Endothelial cell of umbilical vein (primary cell): ENCODE results near the gene OR1I1. TPM values are rescaled to one million over a fixed set of nuclear protein-coding genes. Genes with fewer than 3 reads are reported as not detected.

ENCODE experiments used
- BruUV-seq: library from RNA; stranded (reverse); fragments of 400-500 nt; replicated peaks from 2 replicates; lab custom pipeline; 2021; lab: Mats Ljungman, UMichigan
- CTCF ChIA-PET: fragments of 300-600, 350-600 bp; sonication (Branson Sonifier 250); formaldehyde crosslinking; loops from one replicate; lab custom pipeline; 2021; ENCODE audit warnings: antibody characterized with exemption, inconsistent platforms; lab: Charles Lee
- POLR2A ChIA-PET: fragments of 300-600, 350-600 bp; sonication (Branson Sonifier 250); formaldehyde crosslinking; loops from one replicate; lab custom pipeline; 2021; ENCODE audit warnings: antibody characterized with exemption, inconsistent platforms; lab: Charles Lee
- DNase-seq: peaks from one replicate; pipeline ENCODE4 v3.0.0-alpha.2; 2011; ENCODE audit warnings: low read depth, low spot score
- FAIRE-seq: peaks from 2 replicates; lab custom pipeline; 2011; peaks lifted over from hg19 to GRCh38; lab: Jason Lieb, UNC
- H2AFZ ChIP-seq: 2 replicates; pipeline ENCODE4 v1.6.0; 2012; ENCODE audit warnings: low read depth, low read length, control low read depth, inconsistent platforms
- H3K27ac ChIP-seq: 2 replicates; pipeline ENCODE4 v1.5.1; 2011; ENCODE audit warnings: low read depth, mild to moderate bottlenecking, control low read depth, low read length, moderate library complexity; ENCODE audit not compliant: insufficient read depth
- H3K27me3 ChIP-seq, 2 experiments: 2 replicates each; pipeline versions ENCODE4 v1.6.0 to v1.6.1; 2011; ENCODE audit warnings: low read length in 2 of 2, mixed read lengths in 1 of 2; ENCODE audit not compliant: control insufficient read depth in 2 of 2, insufficient read depth in 2 of 2
- H3K36me3 ChIP-seq, 2 experiments: 2 replicates in 1 of 2; 3 replicates in 1 of 2; pipeline ENCODE4 v1.5.1; 2011; ENCODE audit warnings: low read length in 2 of 2, mild to moderate bottlenecking in 1 of 2, moderate library complexity in 1 of 2; ENCODE audit not compliant: control insufficient read depth in 2 of 2, insufficient read depth in 2 of 2; ENCODE audit errors: extremely low read depth in 1 of 2
- H3K4me1 ChIP-seq: 3 replicates; pipeline ENCODE4 v1.5.1; 2011; ENCODE audit warnings: mild to moderate bottlenecking, low read length; ENCODE audit not compliant: control insufficient read depth, insufficient read depth; ENCODE audit errors: extremely low read depth
- H3K4me2 ChIP-seq: 2 replicates; pipeline ENCODE4 v1.6.1; 2011; ENCODE audit warnings: low read length, control low read depth, mixed read lengths; ENCODE audit not compliant: insufficient read depth
- H3K4me3 ChIP-seq, 3 experiments: fragments of 200-600 bp in 1 of 3; sonication (generic), shearing (Covaris generic) in 1 of 3; replicated peaks in 1 of 3; 2 replicates each; pipeline ENCODE4 v1.5.1; 2011 to 2016; ENCODE audit warnings: control low read depth in 3 of 3, low read length in 3 of 3, mild to moderate bottlenecking in 2 of 3, inconsistent platforms in 1 of 3, low read depth in 1 of 3, moderate library complexity in 1 of 3; ENCODE audit not compliant: insufficient read depth in 1 of 3
- H3K79me2 ChIP-seq: 2 replicates; pipeline ENCODE4 v1.6.0; 2012; ENCODE audit warnings: low read length, inconsistent platforms; ENCODE audit not compliant: control insufficient read depth, insufficient read depth
- H3K9ac ChIP-seq: replicated peaks from 2 replicates; pipeline ENCODE3; 2011; ENCODE audit warnings: low read length, control low read depth; ENCODE audit not compliant: insufficient read depth; ENCODE audit errors: extremely low read depth
- H3K9me1 ChIP-seq: replicated peaks from 3 replicates; pipeline ENCODE4 v1.6.0; 2011; ENCODE audit warnings: mild to moderate bottlenecking, low read length; ENCODE audit not compliant: control insufficient read depth, insufficient read depth; ENCODE audit errors: extremely low read depth
- H3K9me3 ChIP-seq: replicated peaks from 2 replicates; pipeline ENCODE4 v1.5.1; 2012; ENCODE audit warnings: low read length, inconsistent platforms; ENCODE audit not compliant: control insufficient read depth, insufficient read depth
- H4K20me1 ChIP-seq: replicated peaks from 2 replicates; pipeline ENCODE3; 2011; ENCODE audit warnings: mild to moderate bottlenecking, low read length; ENCODE audit not compliant: control insufficient read depth, insufficient read depth; ENCODE audit errors: extremely low read depth
- CTCF ChIP-seq, 2 donors: IDR thresholded peaks; 1 replicate in 1 of 2; 2 replicates in 1 of 2; pipeline ENCODE4 v1.5.1; 2011; ENCODE audit warnings: low read length in 2 of 2, mild to moderate bottlenecking in 2 of 2, moderate library complexity in 2 of 2, control low read depth in 1 of 2, inconsistent platforms in 1 of 2, low read depth in 1 of 2; ENCODE audit not compliant: insufficient read depth in 1 of 2; ENCODE audit errors: extremely low read depth in 1 of 2
- EZH2 ChIP-seq: IDR thresholded peaks from 2 replicates; pipeline ENCODE4 v1.6.1; 2012; ENCODE audit warnings: borderline replicate concordance, low read depth, mild to moderate bottlenecking, moderate library complexity, low read length, inconsistent platforms; ENCODE audit not compliant: severe bottlenecking
- FOS ChIP-seq: IDR thresholded peaks from 2 replicates; pipeline ENCODE4 v1.6.1; 2011; ENCODE audit warnings: mild to moderate bottlenecking, low read length, moderate library complexity, borderline replicate concordance; ENCODE audit not compliant: insufficient read depth
- GATA2 ChIP-seq: IDR thresholded peaks from 2 replicates; pipeline ENCODE4 v1.7.0; 2011; ENCODE audit warnings: low read depth, mild to moderate bottlenecking, moderate library complexity, mixed read lengths, low read length; ENCODE audit not compliant: insufficient read length, insufficient read depth
- JUN ChIP-seq: IDR thresholded peaks from 2 replicates; pipeline ENCODE4 v1.6.1; 2011; ENCODE audit warnings: borderline replicate concordance, low read depth; ENCODE audit not compliant: insufficient read length, insufficient read depth
- MAX ChIP-seq: IDR thresholded peaks from 2 replicates; pipeline ENCODE4 v1.6.1; 2011; ENCODE audit not compliant: insufficient read depth, insufficient read length
- MYC ChIP-seq: IDR thresholded peaks from one replicate; pipeline ENCODE4 v1.6.1; 2011; ENCODE audit warnings: mild to moderate bottlenecking, low read depth, low read length
- POLR2A ChIP-seq: IDR thresholded peaks from 2 replicates; pipeline ENCODE4 v1.6.1; 2012; ENCODE audit warnings: low read depth, mild to moderate bottlenecking, control low read depth, low read length
- POLR2AphosphoS5 ChIP-seq: IDR thresholded peaks from 2 replicates; pipeline ENCODE4 v1.6.1; 2012; ENCODE audit warnings: low read depth, mild to moderate bottlenecking, control low read depth, low read length, moderate library complexity; ENCODE audit not compliant: insufficient read depth
- dilution Hi-C: fragments of 300-500 bp; cut with MboI; formaldehyde crosslinking; loops from one replicate; pipeline ENCODE4 v1.15.0; 2019; ENCODE audit warnings: low sequenced_read_pairs; ENCODE audit not compliant: extremely low pct_ligation_motif_present
- intact Hi-C: fragments of 100-400 bp; cut with micrococcal nuclease; formaldehyde crosslinking; loops from one replicate; pipeline ENCODE4 v1.10.0; 2022
- polyA plus RNA-seq, 4 experiments: library from polyadenylated mRNA; depleted of rRNA in 3 of 4; stranded (reverse) in 3 of 4; unstranded in 1 of 4; fragments of >200 nt; gene quantifications; 2 replicates each; pipeline versions ENCODE4 v1.2.1 to v1.2.3, GENCODE V29; 2011 to 2012; ENCODE audit warnings: missing spikeins in 1 of 4
- total RNA-seq: library from RNA; stranded (reverse); gene quantifications from 2 replicates; pipeline ENCODE4 v1.2.3, GENCODE V29; 2021

Gene OR1I1
- total and polyA plus RNA-seq, 2 donors (not counting 3 experiments of a cell fraction or from before 2014, with no cell fraction given), result not detected

GRCh38 chr19:15093001-15093400, 11.0 kb downstream of the OR1I1 start:
- no peak overlapping the region for H3K27ac ChIP-seq
- dilution Hi-C loops, result no loop called here
- no peak overlapping the region for H2AFZ ChIP-seq
- H3K4me1 ChIP-seq, result no peaks in the 10 kb centered on the region
- H4K20me1 ChIP-seq, result no peaks in the 10 kb centered on the region
- no peak overlapping the region for H3K9ac ChIP-seq
- intact Hi-C loops, result loop anchor here (2.0 kb wide), 1 partner anchor 464 kb away; no protein-coding TSS in a partner anchor
- no peaks in the 10 kb centered on the region for H3K36me3 ChIP-seq
- FAIRE-seq (no peak), DNase-seq (no peak)
- H3K27me3 ChIP-seq, result no peaks in the 10 kb centered on the region
- ChIA-PET CTCF (interaction anchor here (0.9 to 2.8 kb wide), 14 partner anchors 8 to 948 kb away, joined by 3 to 103 read pairs (median 12); partner anchors contain the start of genes AKAP8L and OR1I1), POLR2A (no interaction called here)
- BruUV-seq, result no TSS peak
- TF ChIP-seq EZH2, result no peak
- TF ChIP-seq MAX, result no peak
- TF ChIP-seq FOS, result no peak
- TF ChIP-seq GATA2, result no peak
- no peak for TF ChIP-seq JUN
- no peak for TF ChIP-seq CTCF (IDR thresholded peaks at IDR 0.05; ENCODE audit: extremely low read depth in 1 of 2, insufficient read depth in 1 of 2, low read depth in 1 of 2, low read length in 2 of 2)
- TF ChIP-seq POLR2AphosphoS5, result no peak
- TF ChIP-seq POLR2A, result no peak
- no peak for TF ChIP-seq MYC
- no peaks in the 10 kb centered on the region for H3K9me3 ChIP-seq
- H3K4me2 ChIP-seq, result no peak overlapping the region
- no peaks in the 10 kb centered on the region for H3K79me2 ChIP-seq
- no peaks in the 10 kb centered on the region for H3K9me1 ChIP-seq
- no peak overlapping the region for H3K4me3 ChIP-seq
